GM04503 (cell line): Measurements from ENCODE around the gene RNF32.
"Not testable (repeated sequence)": the region's sequence is repeated elsewhere in the genome, so short reads cannot be mapped to it uniquely, and the experiment has no call there.

Source experiments
- DNase-seq: peaks from one replicate; pipeline ENCODE4 v3.0.0-alpha.2; 2012; ENCODE audit warnings: low read depth

The RNF32 gene

GRCh38 chr7:156642306-156643045 lies 1.9 kb downstream of the RNF32 start:
- no peak for DNase-seq

GRCh38 chr7:156647330-156647729 lies 6.8 kb downstream of the RNF32 start:
- DNase-seq: not testable (repeated sequence)

DNA sequence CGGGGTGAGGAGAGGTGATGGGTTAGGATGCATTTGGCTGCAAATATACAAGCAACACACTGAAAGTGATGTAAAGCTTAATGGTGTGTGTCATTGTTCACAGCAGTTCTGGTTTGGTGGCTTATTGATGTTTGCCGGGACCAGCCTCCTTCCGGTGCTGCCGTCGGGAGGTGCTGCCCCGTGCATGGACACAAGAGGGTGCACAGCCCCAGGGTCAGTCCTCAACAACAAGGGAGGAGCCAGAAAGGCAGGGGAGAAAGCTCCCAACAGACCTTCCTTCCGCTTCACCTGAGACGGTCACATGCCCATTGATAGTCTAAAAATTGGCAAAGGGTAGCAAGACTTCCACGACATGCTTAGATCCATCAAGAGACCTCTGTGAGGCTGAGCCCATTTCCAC lies 9.5 kb downstream of the RNF32 start:
- no peak for DNase-seq

- DNase-seq: no peak
These were observed 10.9 kb downstream of the RNF32 start for GRCh38 chr7:156651474-156651873.

DNA sequence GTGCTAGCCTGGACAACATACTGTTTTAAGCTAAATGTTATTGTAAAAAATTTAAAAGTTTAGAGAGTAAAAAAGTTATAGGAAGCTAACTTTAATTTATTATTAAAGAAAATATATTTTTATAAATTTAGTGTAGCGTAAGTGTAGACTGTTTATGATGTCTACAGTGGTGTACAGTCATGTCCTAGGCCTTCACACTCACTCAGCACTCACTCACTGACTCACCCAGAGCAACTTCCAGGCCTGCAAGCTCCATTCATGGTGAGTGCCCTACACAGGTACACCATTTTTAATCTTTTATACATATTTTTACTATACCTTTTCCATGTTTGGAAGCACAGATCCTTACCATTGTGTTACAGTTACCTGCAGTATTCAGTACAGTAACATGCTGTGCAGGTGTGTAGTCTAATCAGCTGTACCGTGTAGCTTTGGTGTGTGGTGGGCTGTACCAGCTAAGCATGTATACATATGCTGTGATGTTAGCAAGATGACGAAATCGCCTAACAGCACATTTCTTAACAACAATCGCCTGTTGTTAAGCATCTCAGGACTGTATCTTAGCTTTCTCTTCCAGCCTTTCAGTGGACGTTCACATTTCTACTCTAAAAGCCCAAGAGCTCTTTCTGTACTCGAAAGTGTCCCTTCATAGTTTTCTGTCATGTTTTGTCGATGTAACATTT lies 12.5 kb downstream of the RNF32 start:
- DNase-seq: no peak

GRCh38 chr7:156654511-156655234 lies 14.1 kb downstream of the RNF32 start:
- no peak for DNase-seq

DNA sequence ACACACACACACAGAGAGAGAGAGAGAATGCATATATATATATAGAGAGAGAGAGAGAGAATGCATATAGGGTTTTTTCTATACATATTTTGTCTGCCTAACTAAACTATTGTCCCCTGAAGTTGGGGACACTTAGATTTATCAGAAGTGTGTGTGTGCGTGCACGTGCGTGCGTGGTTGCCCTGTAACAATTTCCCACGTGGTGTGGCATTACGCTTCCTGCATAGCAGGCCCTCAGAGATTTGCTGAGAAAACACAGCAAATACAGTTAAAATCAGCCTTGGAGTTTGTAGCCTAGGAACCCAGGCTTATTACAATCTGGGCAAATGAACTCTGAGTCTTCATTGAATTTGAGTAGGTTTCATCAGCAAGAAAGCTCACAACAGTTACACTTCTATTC lies 14.7 kb downstream of the RNF32 start:
- DNase-seq: no peak

DNA sequence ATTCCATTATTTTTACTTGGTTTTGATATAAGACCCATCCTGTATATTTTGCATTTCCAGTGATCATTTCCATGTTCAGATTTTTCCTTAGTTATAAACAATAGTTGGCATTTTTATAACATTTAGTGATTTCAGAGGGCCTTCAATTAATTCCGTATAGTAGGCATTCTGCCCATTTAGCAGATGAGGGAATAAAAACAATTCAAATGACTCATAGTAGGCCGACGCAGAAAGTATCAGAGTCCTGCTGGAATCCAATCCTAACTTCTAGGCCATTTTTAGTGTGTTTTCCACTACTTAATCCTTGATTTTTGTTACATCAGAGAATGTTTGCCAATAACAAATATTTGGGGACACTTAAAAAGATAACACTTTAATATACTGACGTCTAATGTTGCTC lies 15.4 kb downstream of the RNF32 start:
- DNase-seq: no peak

DNA sequence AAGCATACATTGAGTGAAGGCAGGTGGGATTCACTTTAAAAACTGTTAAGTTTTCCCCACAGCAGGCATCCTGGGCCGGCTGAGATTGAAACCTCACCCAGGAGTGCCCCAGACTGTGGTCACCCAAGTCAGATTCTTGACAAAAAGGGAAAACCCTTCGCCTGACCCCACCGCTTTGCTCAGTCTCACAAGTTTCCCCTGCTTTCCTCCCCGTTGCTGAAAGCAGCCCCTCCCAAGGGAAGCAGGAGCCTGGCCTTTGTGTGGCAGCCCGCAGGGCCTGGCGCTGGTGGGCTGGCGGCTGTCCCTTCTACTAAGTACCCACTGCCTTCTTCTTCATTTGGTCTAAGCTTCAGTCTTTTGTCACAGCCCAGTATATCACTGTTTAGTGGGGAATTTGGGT lies 16.0 kb downstream of the RNF32 start:
- no peak for DNase-seq

GRCh38 chr7:156657681-156658080 lies 17.1 kb downstream of the RNF32 start:
- DNase-seq: no peak

DNA sequence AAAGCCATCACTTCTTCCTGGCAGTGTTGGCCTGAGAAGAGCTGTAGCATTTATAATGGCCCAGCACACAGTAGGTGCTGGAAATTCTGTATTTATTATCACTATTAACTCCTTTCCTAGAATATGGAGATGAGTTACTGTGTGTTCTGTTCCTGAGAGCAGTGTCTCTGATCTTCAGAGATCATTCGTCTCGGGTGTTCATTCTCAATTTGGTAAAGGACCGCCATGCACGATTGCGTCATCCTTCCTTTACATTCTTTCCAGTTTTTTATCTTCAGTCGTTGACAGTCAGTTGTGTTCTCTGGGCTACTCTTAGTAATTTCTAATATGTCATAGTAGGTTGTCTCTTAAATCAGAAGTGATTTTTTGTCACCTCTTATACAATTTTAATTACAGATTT lies 18.6 kb downstream of the RNF32 start:
- no peak for DNase-seq

GRCh38 chr7:156659961-156660360 lies 19.4 kb downstream of the RNF32 start:
- no peak for DNase-seq

DNA sequence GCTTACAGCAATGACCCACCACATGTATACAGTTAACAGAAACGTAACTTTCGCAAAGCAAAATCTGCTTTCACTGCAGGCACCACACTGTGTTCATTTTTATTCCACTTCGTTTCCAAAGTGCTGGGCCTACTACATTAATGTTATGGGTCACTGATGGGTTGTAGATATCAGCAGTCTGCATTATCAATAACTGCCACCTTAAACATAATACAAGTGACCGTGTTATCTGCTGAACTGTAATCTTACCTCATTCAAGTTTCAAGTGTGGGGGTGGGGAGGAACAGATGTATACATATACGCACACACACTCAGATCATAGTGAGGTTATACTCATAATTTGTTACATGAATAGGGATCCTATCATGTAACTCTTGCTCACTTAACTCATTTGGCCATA lies 21.1 kb downstream of the RNF32 start:
- DNase-seq: no peak

- no peak for DNase-seq
These were observed 21.7 kb downstream of the RNF32 start for GRCh38 chr7:156662277-156662676.

DNA sequence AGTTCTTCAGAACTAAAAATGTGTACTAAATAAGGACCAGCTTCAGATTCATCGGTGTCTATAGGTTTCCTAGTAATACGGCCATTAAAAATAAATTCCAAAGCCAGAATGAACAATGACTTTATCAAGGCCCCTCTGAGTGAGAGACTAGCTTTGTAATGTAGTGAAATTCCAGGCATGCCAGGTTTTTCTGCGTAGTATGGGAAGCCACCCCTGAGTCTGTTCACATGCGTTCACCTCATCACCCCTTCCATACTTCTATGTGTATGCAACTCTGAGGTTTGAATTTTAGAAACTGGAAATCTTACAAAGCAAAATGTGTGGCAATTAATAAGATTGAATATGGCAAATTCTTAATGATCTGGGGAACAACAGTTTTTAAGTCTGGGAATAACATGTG lies 24.5 kb downstream of the RNF32 start:
- DNase-seq: no peak

DNA sequence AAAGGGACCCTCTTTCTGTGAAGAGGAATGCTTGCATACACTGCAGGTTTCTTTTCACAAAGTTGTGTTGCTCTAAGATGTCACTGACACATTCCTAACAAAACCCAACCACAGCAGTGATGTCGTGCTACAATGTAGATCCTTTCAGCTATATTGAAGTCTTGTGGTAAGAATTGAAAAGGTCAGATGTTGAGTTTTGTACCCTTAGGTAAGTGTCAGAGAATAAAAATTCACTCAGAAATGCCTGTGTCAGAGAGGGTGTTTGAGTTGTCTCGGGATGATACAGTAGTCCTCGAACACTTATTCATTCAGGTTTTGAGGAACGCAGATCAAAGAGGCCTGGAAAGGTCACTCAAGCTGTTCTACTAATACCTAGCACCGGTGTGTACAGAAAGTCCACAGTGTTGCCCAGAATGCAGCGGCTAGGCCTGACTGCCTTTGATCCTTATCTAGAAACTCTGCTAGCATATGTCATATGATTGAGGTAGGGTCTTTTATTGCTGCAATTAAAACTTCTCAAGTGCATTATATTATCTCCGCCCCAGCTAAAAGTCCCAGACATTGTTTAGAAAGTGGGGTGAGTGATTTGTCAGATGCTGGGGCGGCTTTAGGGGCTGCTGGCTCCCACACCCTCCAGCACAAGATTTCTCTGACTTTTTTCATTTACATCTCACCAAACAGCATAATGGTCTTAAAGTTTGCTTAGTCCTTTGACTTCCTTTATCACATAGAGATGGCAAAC lies 26.0 kb downstream of the RNF32 start:
- no peak for DNase-seq

DNA sequence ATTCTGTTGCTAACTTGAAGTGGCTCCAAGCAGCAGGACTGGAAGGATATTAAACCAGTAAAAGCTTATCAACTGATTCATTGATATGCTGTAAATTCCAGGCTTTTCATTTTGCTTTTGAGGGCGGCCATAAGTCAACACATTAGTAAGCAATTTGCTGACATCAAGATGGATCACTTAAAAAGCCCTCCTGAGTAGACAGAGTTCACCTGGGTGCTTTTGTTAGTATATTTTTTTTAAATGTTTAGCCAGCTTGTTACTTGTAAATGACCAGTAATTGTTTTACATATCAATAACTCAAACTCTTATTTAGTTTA lies 26.5 kb downstream of the RNF32 start:
- DNase-seq: no peak

DNA sequence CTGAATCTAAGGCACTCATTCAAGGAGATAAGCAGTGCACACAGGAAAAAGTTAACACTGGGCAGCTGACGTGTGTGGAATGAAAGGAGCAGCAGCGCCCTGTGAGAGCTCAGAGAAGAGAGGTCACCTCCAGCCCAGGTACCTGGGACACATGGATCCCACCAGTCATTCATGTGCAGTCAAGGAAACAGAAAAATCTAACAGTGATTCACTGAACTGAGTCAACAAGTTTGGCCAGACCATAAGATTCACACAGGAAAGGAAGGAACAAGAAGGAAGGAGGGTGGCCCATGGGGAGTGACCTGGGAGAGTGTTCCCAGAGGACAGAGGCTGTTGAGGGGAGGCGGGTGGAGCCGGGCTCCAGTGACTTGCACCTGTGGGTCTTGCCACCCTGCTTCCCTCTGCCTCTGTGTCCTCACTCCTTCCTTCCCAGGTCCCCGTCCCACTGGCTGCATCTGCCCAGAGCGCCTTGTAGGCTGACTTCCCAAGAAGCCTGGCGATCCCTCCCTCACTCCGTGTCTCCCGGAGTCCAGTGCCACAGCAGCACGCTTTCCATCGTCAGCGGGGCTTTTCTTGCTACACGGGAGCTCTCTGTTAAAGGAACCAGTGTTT lies 27.7 kb downstream of the RNF32 start:
- no peak for DNase-seq

- DNase-seq: no peak
These were observed 28.7 kb downstream of the RNF32 start for GRCh38 chr7:156669035-156669828.

- DNase-seq: no peak
These were observed 32.9 kb downstream of the RNF32 start for GRCh38 chr7:156673454-156673853.

- DNase-seq: no peak
These were observed 33.3 kb downstream of the RNF32 start for GRCh38 chr7:156673902-156674301.
